GM19238 (cell line): ENCODE measurements around the gene SLC50A1.

Experiments used
- DNase-seq: peaks from one replicate; pipeline ENCODE4 v3.0.0; 2011; ENCODE audit warnings: low spot score; ENCODE audit not compliant: insufficient read length

The SLC50A1 gene

DNA sequence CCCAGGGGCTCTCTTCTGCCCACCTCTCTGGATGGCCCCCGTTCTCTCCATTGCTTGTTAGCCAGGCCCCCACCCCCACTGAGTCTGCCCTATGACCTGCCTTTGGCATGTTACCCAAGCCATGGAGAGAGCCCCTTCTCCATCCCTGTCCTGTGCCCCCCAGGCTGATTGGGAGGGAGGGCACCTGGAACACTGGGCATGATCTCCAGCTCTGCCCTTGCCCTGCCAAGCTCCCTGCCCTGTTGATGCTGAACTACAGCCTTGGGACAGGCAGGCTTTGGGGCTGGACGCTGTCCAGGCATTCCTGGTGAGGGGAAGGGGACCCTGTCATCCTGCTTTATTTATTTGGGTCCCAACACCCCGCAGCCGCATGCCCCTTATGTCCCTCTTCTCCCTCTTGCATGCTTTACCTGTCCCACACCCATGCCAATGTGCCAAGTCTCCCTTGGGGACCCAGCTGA is 48.7 kb downstream of the SLC50A1 start:
- DNase-seq: no peak

DNA sequence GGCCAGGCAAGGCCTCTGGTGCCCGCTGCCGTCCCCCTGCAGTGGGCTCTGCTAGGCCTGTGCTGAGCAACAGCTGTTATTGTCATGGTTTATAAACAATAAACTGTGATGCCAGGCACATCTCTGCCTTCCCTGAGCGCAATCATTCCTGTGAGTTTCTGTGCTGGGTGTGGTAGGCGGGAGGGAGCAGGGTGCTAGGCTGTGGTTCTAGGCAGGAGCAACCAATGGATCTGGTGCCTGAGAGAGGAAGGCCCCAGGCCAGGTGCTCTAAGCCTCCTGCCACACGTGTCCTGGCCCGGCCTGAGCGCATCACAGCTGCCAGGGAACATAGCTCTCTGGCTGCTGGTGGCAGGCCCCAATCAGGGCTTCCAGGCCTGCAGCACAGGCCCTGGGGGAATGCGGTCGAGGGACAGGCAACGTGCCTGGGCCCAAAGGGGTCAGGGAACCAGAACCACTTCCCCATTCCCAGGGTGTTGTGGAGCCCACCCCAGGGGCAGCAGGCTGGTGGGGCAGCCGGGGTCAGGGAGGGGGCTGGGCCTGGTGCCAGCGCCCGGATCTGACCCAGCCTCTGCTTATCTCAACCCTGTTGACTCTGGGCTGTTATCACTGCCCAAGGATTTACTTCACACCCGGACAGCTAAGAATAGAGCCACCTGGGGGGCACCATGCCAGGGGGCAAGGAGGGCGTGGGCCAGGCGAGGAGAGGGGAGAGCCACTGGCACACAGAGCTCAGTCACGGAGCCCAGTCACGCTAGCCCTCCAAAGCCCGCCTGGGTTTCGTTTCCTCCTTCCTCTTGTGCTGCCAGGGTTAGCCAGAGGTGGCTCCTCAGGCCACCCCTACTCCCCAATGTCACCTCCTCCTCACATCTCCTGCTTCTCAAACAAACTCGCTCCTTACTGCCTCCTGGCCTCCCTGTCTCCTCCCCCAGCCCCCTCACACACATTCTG is 49.5 kb downstream of the SLC50A1 start:
- DNase-seq: peak; percentile 85

DNA sequence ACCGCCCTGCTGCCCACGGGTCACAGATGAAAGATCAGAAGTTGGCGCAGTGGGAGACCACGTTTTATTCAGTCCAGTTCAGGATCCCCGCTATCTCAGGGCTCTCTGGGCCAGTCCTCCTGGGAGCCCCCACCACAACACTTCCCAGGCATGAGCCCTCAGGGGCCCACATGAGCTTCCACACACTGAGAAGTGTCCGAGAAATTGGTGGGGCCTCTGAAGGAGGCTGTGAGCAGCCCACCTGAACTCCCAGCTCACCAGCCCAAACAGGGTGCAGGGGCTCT is 50.1 kb downstream of the SLC50A1 start:
- no peak for DNase-seq

DNA sequence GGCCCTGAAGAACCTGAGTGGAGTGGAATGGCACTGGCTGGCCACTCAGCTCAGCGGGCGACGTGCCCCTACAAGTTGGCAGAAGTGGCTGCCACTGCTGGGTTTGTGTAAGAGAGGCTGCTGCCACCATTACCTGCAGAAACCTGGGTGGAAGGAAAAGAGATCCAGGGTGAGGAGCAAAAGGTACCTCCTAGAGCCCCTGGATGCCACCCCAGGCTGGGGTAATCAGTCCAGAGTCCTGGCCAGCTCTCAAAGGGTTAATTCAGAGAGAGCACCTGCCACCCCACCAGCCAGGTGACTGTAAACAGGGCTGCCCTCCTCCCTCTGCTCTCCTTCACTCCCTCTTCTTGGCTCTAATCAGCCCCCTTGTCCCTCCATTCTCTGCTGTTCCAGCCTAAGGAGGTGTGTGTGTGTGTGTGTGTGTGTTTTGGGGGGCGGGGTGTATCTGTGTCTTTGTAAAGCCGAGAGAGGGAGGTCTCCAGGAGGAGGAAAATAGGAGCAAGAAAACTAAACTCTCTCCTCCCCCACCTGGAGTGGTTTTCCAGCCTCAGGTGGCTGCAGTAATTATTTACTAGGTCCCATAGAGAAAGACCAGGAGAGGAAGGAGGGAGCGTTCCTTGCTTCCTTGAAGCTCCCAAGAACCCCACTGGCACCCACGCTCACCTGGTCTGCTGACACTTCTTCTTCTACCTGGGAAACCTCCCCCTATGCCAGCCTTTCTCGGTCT is 50.6 kb downstream of the SLC50A1 start:
- no peak for DNase-seq

DNA sequence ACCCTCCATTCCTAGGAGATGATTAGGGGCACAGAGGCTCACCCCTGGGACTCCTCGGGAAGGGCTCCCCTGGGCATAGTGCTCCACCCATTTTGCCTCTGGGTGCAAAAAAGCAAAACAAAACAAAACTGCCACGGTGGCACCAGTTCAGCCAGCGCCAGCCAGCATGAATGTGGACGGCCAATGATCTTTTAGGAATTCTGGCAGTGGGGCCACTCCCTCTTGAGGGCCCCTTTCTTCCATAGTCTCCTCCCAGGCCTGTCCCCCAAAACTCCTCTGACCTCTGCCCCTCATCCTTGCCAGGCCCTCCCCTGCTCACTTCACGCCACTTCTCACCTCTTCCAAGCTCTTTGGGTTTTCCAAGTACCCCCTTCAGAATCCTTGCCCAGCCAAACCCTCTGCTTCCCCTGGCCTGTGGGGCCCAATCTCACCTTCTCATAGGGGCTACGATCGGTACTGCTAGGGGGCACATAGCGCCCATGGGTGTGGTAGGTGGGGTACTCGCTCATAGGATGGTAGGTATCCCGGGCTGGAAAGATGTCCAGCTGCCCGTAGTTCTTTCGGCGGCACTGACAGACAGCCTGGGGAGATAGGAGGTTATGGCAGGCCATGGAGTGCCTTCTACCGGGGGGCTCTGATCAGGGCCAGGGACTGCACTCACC is 51.3 kb downstream of the SLC50A1 start:
- no peak for DNase-seq

DNA sequence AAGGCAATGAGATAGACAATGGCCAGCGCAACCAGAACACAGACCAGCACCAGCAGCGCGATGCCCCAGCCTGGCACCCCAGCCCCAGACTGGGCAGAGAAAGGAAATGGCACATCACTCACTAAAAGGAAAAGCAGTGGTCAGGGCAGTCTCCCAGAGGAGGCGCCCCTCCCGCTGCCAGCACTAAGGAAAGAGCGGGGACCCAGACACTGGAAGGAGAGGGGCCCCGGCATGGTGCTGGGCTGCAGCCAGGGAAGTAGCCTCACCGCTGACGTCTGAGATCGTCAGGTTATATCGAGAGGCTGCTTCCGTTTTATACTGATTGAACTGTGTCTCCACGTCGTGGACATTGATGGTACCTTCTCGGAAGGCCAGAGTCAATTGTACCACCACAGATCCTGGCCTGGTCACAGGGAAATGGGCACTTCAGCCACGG is 51.8 kb downstream of the SLC50A1 start:
- no peak for DNase-seq

DNA sequence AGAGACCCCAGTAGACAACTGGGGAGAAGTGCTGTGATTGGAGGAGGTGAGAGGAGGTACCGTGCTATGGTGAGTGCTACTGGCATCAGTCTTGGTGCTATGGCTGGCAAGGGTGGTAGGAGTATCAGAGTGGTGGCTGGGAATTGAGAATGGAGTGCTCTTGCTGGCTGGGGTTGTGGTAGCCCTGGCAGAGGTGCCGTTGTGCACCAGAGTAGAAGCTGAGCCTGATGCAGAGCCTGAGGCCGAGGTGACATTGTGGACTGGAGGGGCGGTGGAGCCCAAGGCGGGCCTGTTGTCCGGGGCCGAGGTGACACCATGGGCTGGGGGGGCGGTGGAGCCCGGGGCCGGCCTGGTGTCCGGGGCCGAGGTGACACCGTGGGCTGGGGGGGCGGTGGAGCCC is 52.6 kb downstream of the SLC50A1 start:
- no peak for DNase-seq
